ENCODE measurements around the gene LTBP4. TPM values are rescaled to one million over a fixed set of nuclear protein-coding genes. Genes with fewer than 3 reads are reported as not detected.
"Not testable (repeated sequence)": the region's sequence is repeated elsewhere in the genome, so short reads cannot be mapped to it uniquely, and the experiment has no call there.

The LTBP4 gene
- total RNA-seq, 6 experiments from 2014 or later = 19.3 to 40.8 (median 34.4) TPM

DNA sequence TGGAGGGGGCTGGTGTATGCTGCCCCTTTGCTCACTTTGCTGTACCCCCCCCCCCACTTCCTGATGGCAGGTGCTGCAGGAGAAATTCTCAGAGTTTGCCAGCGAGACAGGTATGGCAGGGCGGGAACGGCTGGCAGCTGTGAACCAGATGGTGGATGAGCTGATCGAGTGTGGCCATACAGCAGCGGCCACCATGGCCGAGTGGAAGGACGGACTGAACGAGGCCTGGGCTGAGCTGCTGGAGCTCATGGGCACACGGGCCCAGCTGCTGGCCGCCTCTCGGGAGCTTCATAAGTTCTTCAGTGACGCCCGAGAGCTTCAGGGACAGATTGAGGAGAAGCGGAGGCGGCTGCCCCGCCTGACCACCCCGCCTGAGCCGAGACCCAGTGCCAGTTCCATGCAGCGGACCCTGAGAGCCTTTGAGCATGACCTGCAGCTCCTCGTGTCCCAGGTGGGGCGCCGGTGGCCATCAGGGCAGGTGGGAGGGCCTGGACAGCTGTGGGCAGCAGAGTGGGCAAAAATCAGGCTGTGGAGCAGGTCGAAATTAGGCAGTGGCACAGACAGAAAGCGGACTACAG, 44.1 kb upstream of the LTBP4 start:
- Histone ChIP-seq H3K9me3 (no peaks in the 10 kb centered on the region), H3K27ac (no peak overlapping the region), H3K27me3 (no peaks in the 10 kb centered on the region), H3K36me3 (no peaks in the 10 kb centered on the region), H3K4me3 (no peak overlapping the region), H3K4me1 (no peaks in the 10 kb centered on the region)
- DNase-seq (no peak), ATAC-seq (no peak)
- WGBS (ENCODE audit: insufficient coverage, low coverage, low lambda C conversion rate, missing lambda C conversion rate) = 69% methylated on average over 10 of the region's 24 CpGs
- intact Hi-C loops (cut with DNase I) = no loop called here
- TF ChIP-seq, protein P1, sequence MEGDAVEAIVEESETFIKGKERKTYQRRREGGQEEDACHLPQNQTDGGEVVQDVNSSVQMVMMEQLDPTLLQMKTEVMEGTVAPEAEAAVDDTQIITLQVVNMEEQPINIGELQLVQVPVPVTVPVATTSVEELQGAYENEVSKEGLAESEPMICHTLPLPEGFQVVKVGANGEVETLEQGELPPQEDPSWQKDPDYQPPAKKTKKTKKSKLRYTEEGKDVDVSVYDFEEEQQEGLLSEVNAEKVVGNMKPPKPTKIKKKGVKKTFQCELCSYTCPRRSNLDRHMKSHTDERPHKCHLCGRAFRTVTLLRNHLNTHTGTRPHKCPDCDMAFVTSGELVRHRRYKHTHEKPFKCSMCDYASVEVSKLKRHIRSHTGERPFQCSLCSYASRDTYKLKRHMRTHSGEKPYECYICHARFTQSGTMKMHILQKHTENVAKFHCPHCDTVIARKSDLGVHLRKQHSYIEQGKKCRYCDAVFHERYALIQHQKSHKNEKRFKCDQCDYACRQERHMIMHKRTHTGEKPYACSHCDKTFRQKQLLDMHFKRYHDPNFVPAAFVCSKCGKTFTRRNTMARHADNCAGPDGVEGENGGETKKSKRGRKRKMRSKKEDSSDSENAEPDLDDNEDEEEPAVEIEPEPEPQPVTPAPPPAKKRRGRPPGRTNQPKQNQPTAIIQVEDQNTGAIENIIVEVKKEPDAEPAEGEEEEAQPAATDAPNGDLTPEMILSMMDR (IDR thresholded peaks at IDR 0.05) = no peak
- TF ChIP-seq POLR2A (IDR thresholded peaks at IDR 0.05) = no peak

DNA sequence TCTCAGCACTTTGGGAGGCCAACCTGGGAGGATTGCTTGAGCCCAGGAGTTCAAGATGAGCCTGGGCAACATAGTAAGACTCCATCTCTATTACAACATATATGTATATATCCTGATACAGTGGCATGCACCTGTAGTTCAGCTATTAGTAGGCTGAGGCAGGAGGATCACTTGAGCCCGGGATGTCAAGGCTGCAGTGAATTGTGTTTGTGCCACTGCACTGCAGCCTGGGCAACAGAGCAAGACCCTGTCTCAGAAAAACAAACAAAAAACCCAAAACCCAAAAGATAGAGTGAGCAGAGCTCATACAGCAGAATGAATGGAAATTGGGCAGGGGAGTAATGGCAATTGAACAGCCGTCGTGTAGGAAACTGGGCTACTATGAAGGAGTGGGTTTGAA, 41.8 kb upstream of the LTBP4 start:
- Histone ChIP-seq H3K36me3 (no peaks in the 10 kb centered on the region), H3K27ac (no peak overlapping the region), H3K9me3 (no peaks in the 10 kb centered on the region), H3K4me1 (no peaks in the 10 kb centered on the region), H3K27me3 (no peaks in the 10 kb centered on the region), H3K4me3 (no peak overlapping the region)
- no peak for TF ChIP-seq POLR2A (IDR thresholded peaks at IDR 0.05)
- TF ChIP-seq, protein P1 (IDR thresholded peaks at IDR 0.05) = no peak
- ATAC-seq = no peak
- no peak for DNase-seq
- intact Hi-C loops (cut with DNase I) = no loop called here
- WGBS (ENCODE audit: insufficient coverage, low coverage, low lambda C conversion rate, missing lambda C conversion rate) = 85% methylated on average over 3 of the region's 3 CpGs

DNA sequence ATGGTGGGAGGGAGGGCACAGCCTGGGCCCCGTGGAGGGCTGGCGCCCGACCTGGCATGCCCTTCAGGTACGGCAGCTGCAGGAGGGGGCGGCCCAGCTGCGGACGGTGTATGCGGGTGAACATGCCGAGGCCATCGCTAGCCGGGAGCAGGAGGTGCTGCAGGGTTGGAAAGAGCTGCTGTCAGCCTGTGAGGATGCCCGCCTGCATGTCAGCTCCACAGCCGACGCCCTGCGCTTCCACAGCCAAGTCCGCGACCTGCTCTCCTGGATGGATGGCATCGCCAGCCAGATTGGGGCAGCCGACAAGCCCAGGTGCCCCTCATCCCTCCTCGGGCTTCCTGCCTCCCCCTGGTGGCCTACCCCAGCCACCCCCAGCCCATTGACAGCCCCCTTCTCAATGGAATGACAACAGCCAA, 41.1 kb upstream of the LTBP4 start:
- ATAC-seq (peak in 1 of 4 donors; percentile 33), DNase-seq (no peak)
- no peaks in the 10 kb centered on the region for H3K27me3 ChIP-seq
- no peaks in the 10 kb centered on the region for H3K36me3 ChIP-seq
- H3K9me3 ChIP-seq = no peaks in the 10 kb centered on the region
- TF ChIP-seq POLR2A (IDR thresholded peaks at IDR 0.05) = no peak
- no peaks in the 10 kb centered on the region for H3K4me1 ChIP-seq
- no CpG with 5 or more reads among the region's 20 CpGs for WGBS (ENCODE audit: insufficient coverage, low coverage, low lambda C conversion rate, missing lambda C conversion rate)
- H3K27ac ChIP-seq = no peak overlapping the region
- intact Hi-C loops (cut with DNase I) = no loop called here
- H3K4me3 ChIP-seq = no peak overlapping the region

DNA sequence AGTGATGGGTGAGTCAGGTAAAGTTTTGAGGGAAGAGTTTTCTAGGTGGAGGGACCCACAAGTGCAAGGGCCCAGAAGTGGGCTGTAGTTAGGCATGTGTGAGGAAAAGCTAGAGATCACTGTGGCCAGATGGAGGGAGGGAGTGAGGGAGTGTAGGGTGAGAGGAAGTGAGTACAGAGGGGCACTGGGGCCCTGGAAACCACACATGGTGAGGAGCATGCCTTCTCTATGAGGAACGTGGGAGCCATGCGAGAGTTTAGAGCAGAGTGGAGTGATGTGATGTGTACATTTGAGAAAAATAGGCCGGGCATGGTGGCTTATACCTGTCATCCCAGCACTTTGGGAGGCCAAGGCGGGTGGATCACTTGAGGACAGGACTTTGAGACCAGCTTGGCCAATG, 39.2 kb upstream of the LTBP4 start:
- 54% methylated on average over 3 of the region's 4 CpGs for WGBS (ENCODE audit: insufficient coverage, low coverage, low lambda C conversion rate, missing lambda C conversion rate)

DNA sequence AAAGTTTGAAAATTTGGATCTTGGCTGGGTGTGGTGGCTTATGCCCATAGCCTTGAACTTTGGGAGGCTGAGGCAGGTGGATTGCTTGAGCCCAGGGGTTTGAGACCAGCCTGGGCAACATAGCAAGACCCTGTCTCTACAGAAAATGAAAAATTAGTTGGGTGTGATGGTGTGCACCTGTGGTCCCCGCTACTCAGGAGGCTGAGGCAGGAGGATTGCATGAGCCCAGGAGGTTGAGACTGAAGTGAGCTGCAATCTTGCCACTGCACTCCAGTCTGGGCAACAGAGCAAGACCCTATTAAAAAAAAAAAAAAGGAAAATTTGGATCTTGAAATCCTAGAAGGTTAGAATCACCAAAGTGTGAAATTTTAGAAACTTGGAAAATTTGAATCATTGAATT, 36.6 kb upstream of the LTBP4 start:
- ATAC-seq; H3K4me3 ChIP-seq; H3K4me1 ChIP-seq; H3K9me3 ChIP-seq; H3K27ac ChIP-seq; H3K36me3 ChIP-seq; DNase-seq; intact Hi-C loops (cut with DNase I); H3K27me3 ChIP-seq: not testable (repeated sequence)
- WGBS (ENCODE audit: insufficient coverage, low coverage, low lambda C conversion rate, missing lambda C conversion rate) = 89% methylated on average over 1 of the region's 1 CpG

More for the DNA sequence above, 39.2 kb upstream of the LTBP4 start:
- TF ChIP-seq, protein P1 (IDR thresholded peaks at IDR 0.05) = no peak
- TF ChIP-seq POLR2A (IDR thresholded peaks at IDR 0.05) = no peak
- DNase-seq = no peak
- intact Hi-C loops (cut with DNase I) = no loop called here
- Histone ChIP-seq H3K9me3 (no peaks in the 10 kb centered on the region), H3K36me3 (no peaks in the 10 kb centered on the region), H3K4me3 (no peak overlapping the region), H3K4me1 (no peaks in the 10 kb centered on the region), H3K27ac (no peak overlapping the region), H3K27me3 (no peaks in the 10 kb centered on the region)
- ATAC-seq = no peak
